Activated CD4-positive, alpha-beta T cell treated with anti-CD3 and anti-CD28 coated beads, Interleukin-2, Interleukin-6, amounts not matched to agents 100 ng/mL and 50 ng/mL, durations not matched to agents 16 hours and 8 hours (primary cell): ENCODE results near the gene MTUS2.
"Not testable (repeated sequence)": the region's sequence is repeated elsewhere in the genome, so short reads cannot be mapped to it uniquely, and the experiment has no call there.

Source experiments
- DNase-seq: peaks from one replicate; pipeline ENCODE4 v3.0.0-alpha.2; 2020

The MTUS2 gene

GRCh38 chr13:29174093-29174492, 354.0 kb downstream of the MTUS2 start:
- no peak for DNase-seq

- DNase-seq, result no peak
Measured at GRCh38 chr13:29175250-29175873, 355.2 kb downstream of the MTUS2 start.

GRCh38 chr13:29180055-29180454, 359.9 kb downstream of the MTUS2 start:
- DNase-seq, result no peak

DNA sequence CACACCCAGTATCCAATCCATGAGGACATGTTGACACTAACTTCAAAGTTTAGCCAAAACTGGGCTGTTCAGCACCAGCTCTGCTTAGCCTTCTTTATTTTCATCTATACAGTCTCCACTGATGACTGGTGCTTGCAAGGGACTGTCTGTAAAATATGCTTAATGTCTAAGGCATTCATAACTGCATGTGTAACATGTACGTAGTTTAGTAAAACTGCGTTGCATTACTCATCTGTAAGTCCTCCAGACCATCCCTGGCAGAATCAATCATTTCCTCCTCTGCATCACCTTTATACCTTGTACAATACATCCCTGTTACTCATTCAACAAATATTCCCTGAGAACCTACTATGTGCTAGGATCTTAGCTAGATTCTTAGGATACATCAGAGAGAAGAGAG, 362.1 kb downstream of the MTUS2 start:
- DNase-seq, result no peak

DNA sequence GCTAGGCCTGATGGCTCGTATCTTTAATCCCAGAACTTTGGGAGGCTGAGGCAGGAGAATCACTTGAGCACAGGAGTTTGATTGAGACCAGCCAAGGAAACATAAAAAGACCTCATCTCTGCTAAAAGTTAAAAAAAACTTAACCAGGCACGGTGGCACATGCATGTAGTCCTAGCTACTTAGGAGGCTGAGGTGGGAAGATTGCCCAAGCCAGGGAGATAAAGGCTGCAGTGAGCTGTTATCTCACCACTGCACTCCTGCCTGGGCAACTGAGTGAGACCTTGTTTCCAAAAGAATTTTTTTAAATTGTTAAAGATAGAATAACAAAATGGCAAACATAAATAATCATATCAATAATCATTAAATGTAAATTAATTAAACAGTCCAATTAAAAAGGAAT, 365.8 kb downstream of the MTUS2 start:
- DNase-seq, result no peak

DNA sequence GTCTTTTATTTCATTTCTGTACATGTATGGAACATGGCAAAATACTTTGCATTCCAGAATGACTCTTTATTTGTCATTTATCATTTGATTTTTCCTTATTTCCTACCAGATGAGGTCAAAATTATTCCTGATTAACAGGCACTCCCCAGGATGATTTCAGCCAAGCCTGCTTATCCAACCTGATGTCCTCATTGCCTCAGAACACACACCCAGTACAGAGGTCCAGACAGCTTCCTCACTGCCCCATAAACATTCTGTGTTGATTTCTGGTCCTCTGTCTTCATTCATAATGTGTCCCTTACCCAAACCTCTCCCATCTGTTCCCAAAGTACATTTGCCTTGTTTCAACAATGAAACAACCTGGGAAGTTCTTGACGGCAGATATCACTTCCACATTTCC, 367.4 kb downstream of the MTUS2 start:
- no peak for DNase-seq

GRCh38 chr13:29190298-29190697, 370.2 kb downstream of the MTUS2 start:
- DNase-seq, result no peak

DNA sequence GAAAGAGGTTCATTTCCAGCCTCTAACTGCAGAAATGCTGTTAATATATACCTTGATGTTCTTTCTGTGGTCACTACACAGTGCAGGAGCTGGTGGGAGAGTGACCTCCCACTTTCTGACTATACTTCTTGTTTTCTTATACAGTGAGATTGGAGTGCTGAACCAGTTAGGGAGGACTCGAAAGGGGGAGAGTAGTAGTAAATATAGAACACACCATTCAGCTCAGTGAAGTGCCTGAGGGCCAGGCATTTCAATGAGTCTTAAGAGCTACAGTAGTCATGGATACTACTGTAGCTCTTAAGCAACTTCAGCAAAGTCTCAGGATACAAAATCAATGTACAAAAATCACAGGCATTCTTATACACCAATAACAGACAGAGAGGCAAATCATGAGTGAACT, 372.9 kb downstream of the MTUS2 start:
- no peak for DNase-seq

- DNase-seq, result no peak
Measured at GRCh38 chr13:29195456-29195855, 375.3 kb downstream of the MTUS2 start.

DNA sequence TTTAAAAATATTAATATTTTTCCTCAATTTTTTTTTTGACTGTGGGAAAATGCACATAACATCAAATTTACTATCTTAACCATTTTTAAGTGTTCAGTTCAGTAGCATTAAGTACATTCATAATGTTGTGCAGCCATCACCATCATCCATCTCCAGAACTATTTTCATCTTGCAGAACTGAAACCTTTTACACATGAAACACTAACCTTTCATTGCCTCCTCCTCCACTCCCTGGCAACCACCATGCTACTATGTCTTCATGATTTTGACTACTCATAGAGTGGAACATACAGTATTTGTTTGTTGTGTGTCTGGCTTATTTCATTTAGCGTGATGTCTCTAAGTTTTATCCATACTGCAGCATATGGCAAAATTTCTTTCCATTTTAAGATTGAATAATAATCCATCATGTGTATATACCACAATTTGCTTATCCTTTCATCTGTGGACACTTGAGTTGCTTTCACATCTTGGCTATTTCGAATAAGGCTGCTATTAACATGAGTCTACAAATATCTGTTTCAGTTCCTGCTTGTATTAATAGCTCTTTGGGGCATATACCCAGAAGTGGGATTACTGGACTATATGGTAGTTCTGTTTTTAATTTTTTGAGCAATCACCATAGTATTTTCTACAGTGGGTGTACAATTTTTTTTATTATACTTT, 376.4 kb downstream of the MTUS2 start:
- DNase-seq, result no peak

GRCh38 chr13:29202753-29203152, 382.6 kb downstream of the MTUS2 start:
- not testable (repeated sequence) for DNase-seq

DNA sequence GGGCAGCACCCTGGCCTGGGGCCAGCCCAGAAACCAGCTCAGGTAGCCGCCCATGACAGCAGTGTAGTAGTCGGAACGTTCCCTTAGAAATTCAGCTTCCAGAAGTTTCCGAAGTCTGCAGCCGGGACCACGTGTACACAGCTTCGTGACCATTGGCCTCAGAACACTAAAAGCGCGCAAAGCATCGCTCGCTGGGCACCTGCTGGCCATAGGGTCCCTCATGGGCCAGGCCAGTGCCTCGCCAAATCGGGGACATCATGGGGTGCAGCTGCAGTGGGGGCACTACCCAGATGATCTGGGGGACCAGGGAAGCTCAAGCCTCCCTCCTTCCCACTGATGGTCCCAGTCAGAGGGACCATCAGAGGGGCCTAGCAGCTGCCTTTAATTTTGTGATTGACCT, 384.5 kb downstream of the MTUS2 start:
- no peak for DNase-seq

- no peak for DNase-seq
Measured at GRCh38 chr13:29210676-29211075, 390.5 kb downstream of the MTUS2 start.

- not testable (repeated sequence) for DNase-seq
Measured at GRCh38 chr13:29211162-29211561, 391.0 kb downstream of the MTUS2 start.

GRCh38 chr13:29222458-29222857, 402.3 kb downstream of the MTUS2 start:
- no peak for DNase-seq

- no peak for DNase-seq
Measured at GRCh38 chr13:29224206-29224605, 404.1 kb downstream of the MTUS2 start.

DNA sequence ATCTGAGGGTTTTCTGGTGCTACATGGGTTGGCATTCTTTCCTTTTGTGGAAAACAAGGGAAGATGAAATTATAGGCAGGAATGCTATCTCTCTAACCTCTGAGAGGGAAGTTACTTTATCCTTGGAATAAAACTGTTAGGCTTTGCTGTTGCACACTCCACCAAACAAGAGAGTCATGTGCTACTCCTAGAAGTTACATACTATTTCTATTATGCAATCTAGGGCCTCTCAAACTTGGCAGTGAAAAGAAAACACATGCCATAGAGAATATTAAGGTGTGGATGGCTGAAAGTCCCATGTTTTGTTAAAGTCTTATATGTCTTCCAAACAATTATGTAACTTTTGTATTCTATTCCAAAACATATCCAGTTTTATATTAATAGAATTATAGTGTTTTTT, 407.4 kb downstream of the MTUS2 start:
- DNase-seq, result no peak

DNA sequence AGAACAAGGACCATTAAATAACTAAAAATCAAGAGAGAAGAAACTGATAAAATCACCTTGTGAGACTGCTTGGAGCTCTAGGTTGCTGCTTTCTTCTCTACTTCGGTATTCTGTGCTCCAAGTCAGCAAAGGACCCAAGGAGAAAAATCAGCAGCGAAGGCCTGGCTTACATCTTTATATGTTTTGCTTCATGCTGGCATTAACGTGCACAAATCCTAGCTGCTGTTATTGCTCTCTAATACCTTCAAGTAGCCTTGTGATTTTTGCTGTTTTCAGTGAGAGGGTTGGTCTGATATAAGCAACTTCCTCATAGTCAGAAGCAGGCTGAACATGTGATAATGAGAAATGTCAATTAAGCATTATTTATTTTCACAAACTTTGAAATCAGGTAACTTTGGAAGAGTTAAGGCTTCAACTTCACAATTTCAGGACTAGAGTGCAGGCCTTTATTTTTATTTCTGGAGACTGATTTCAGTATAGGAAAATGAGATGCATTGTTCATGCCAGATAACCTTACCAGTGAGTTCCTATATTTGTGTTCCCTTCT, 410.2 kb downstream of the MTUS2 start:
- no peak for DNase-seq

- no peak for DNase-seq
Measured at GRCh38 chr13:29239653-29240525, 419.8 kb downstream of the MTUS2 start.

DNA sequence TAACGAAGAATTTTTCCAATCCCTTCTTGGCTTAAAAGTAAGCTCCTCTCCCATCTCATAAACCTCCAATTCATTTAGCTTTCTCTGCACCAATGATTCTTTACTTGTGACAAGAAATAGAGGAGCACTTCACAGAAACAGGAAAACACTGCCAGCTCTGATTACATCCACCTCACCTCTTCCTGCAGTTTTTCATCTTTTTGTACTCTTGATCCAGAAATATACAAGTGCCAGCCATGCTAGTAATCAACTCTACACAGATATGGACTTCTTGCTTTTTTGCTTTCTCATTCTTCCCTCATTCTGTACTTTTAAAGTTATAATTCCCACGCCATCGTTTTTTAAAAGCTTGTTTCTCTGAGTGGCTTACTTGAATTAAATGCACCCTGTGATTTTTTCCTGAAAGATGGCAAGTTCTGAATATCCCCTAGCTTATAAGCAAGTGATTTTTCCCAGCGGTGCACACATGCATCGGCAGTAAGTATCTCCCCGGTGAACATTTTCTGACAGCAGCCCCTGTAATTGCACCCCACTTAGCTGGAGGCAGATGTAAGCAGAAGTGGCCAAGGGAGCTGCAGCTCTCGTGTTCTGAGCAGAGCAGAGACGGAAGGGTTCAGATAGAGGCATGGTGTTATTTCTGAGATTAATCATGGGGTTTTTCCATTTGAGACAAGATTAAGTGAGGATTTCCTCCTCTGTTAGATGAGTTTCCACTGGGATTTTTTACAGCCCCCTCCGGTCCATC, 434.7 kb downstream of the MTUS2 start:
- DNase-seq, result no peak

DNA sequence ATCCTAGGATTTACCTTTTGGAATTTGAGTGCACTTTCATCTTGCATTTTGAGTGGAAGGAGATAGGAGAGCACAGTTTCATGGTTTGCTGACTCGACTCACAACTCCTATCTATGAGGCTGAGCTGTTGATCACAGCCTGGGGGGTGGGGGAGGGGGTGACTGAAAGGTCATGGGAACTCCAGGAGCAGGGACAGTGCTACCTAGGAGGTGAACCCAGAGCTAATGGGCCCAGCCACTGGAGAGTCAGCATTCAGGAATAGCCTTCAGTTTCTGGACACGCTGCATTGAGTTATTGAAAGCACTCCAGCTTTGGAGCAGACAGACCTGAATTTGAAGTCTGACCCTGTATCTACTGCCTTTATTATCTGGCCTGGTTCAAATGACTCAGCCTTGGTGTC, 435.4 kb downstream of the MTUS2 start:
- DNase-seq, result no peak

DNA sequence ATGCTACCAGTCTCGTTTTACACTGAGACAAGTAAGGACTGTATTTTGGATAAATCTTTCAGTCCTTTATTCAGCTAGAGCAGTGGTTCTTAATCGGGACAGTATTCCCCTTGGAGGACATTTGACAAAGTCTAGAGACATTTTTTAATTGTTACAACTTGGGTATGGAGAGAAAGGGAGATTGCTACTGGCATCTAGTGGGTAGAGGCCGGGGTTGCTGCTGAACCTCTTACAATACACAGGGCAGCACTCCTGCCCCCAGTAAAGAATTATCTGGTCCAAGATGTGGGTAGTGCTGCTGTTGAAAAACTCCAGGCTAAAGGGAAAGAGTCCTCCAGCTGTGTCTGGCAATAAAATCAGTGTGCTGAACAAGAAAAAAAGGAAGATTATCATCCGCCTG, 440.5 kb downstream of the MTUS2 start:
- DNase-seq, result no peak

GRCh38 chr13:29266261-29266660, 446.1 kb downstream of the MTUS2 start:
- no peak for DNase-seq
